Measurements from ENCODE around the gene FHAD1. TPM values are rescaled to one million over a fixed set of nuclear protein-coding genes. Genes with fewer than 3 reads are reported as not detected.
A peak's percentile ranks its signal among the peaks of the same experiment; 100 is the strongest.

The FHAD1 gene
- total RNA-seq, 1 experiment from 2014 or later: 1.0 TPM

DNA sequence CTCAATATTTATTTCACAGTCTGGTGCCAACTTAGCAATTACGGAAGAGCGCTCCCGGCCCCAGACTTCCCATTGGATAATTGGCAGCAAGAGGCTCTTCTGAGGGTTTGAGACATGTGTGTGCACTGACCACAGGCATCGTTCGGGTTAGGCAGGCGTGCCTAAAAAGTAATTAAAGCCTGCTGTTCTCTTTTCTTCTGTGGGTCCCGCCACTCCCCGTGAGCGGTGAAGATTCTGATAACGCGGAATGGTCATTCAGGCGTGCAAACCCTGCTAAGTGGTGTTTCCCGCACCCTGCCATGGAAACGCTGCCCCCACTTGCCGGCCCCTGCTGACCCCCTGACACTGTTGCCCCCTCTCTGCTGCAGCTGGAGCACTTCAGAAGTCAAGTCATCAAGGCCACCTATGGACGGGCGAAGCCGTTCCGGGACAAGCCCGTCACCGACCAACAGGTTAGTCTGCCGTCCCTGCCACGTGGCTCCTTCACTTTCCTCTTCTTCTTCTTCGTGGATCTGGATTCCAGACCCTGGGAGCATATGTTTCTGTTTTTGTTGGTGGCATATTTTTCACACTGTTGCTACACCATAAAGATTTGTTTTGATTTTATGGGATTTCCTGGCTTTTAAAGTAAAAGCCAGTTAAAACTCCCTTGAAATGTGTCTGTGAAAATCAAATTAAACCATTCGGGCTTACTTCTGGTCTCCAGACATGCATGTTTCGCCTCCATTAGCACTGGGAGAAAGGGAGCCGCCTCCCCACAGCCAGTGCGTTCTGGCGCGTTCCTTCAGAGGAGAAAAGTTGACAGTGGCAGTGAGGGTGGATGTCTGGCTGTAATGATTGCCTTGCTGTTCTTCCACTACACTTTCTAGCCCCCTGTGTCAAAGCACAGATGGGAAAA is 79.9 kb downstream of the FHAD1 start:
- DNase-seq (ENCODE audit: low read depth): peak; percentile 85

DNA sequence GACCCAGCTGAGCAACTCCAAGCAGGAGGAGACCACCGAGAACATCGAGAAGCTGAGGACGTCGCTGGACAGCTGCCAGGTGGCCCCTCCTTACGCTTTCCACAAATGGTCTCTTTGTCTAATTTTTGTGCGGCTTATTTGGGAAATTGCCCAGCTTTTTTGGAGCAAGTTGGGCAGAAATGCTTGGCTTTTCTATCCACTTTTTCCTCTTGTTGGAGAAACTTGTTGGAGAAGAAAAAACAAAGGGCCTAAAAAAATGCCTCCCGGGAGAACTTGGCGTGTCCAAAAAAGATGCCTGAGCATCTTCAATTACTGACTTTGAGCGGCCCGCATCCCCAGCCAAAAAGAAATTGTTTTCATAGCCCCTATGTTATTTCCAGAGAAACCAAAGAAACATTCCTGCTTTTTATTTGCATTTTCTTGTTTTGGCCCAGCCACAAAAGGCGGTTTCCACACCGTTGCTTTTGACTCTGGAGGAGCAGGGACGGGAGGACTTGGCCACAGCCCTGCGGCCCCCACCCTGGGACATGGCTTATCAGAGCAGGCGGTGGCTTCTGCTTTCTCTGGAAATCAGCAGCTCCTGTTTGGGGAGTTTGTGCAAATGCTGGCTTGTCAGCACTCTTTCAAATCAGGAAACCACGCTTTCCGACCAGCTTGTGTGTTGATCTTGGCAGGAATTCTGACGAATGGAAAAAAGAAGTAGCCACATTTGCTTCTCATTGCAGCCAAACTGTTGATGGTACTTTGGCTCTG is 81.5 kb downstream of the FHAD1 start:
- DNase-seq (ENCODE audit: low read depth): peak; percentile 66

DNA sequence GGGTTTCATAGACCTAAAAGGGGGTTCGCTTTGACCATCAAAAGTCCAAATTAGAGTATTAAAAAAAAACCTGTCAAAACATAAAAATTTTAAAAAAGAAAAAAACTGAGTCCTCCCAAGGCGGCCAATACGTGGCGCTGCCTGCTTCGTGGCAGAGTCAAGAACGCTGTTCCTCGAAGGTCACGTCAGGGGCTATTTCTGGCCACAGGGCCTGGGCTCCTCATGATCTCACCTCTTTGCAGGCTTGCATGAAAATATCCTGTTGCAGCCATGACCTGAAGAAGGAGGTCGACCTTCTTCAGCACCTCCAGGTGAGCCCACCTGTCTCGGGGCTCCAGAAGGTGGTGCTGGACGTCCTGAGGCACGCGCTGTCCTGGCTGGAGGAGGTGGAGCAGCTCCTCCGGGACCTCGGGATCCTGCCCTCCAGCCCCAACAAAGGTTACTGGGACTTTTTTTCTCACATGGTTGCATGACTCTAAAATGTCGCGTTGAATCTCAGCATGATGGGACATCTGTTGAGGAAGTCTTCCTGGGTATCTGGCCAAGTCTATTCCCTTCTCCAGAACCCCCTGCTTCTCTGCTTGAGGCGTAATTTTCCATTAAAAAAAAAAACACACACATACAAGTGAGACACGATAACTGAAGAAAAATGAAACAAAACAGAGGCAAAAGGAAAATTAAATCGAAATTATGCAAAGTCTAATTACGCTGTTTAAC is 82.2 kb downstream of the FHAD1 start:
- DNase-seq (ENCODE audit: low read depth): no peak

DNA sequence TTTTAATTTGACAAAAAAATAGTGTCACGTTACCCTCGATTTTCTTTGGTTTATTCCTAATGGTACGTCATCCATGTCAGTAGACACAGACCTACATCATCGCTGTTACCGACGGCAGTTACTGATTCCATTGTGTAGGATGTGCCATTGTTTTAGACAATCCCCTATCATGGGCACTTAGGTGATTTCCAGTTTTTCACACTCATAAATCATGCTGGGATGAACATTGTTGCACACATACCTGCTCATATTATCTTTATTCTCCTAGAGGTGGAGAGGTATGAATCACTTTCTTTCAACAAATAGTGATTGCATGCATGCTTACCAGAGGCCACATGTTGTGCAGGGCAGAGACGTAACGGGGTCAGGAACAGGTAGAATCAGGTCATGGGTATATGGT is 83.0 kb downstream of the FHAD1 start:
- DNase-seq (ENCODE audit: low read depth): no peak

DNA sequence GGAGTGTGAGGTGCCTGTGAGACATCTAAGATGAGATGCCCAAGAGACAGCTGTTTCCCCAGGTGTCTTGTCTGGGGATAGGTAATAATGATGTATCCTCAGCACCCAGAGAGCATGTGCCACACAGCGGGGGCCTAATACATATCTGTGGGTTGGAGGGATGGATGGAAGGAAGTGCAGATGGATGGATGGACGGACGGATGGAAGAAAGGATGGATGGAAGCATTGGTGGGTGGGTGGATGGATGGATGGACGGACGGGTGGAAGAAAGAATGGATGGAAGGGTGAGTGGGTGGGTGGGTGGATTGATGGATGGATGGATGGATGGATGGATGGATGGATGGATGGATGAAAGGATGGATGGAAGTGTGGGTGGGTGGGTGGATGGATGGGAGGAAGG is 84.2 kb downstream of the FHAD1 start:
- DNase-seq (ENCODE audit: low read depth): no peak

DNA sequence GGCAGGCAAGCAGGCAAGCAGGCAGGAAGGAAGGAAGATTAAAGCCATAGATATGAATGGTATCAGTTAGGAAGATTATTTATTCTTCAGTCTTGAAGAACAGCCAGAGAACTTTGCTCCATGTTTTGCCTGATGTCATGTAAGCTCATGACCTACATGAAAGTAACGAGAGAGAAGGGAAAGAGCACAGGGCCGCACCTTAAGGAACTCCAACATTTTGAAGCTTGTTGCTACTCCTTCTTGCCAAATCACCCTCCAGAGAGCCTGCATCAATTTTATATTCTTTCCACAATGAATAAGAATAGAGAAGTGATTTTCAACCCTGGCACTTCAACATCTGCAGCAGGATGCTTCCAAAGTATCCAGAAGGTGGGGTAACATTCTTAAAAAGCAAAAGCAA is 84.7 kb downstream of the FHAD1 start:
- no peak for DNase-seq (ENCODE audit: low read depth)

DNA sequence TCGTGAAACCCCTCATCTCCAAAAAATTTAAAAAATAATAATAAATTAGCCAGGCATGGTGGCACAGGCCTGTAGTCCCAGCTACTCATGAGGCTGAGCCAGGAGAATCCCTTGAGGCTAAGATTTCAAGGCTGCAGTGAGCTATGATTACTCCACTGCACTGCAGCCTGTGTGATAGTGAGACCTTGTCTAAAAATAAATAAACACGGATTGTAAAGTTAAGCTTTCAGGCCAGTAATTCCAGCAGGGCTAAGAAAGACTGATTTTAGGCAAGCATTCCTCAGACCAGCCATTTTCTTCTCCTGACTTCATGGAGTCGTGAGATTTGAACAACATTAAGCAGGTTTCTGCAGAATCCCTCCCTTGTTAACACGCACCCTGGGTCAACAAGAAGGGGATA is 85.5 kb downstream of the FHAD1 start:
- no peak for DNase-seq (ENCODE audit: low read depth)

DNA sequence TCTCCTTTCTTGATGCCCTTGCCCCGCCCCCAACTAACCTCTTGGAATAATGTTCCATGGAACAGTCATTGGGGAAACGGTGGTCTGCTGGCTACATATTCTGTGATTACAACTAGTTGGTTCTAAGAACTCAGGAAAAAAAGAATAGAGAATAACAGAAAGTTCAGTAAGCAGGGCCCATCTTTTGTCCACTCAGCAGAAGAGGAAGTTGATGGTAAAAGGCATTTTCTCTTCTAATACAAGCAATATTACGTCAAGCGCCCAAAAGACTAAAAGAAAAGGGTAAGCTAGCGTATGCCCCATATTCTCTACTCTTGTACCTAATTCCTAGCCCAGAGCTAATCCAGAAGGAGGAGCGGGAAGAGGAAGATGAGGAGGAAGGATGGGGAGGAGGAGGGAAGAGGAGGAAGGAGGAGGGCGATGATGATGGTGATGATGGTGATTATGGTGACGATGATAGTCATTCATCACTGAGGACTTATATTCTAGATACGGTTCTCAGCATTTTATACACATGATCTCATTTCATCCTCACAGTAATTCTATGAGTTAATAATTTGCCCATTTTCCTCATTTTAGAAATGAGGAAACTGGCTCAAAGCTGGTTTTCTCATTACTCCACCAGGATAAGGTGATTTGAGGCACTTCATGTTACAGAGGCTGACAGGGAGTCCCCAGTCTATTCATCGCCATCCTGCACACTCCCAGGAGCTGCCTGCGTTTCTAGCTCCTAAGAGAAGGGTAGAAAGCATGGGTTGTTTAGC is 86.1 kb downstream of the FHAD1 start:
- DNase-seq (ENCODE audit: low read depth): no peak

DNA sequence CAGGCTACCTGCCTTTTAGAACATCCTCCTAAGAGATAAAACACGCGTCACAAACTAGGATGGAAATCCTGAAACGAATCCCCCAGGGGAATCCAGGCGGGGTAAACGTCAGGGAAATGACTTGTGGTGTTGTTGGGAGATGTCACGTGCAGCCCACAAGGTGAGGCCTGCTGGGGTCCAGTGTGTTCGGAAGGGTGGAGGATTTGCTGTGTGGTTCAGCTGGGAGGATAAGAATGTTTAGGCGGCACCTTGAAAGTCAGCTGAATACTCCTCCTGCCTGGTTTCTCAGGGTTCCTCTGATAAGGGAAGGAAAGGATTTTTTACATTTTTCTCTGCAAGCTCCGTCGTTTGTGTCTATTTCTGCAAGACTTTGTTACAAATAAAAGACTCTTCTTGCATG is 88.0 kb downstream of the FHAD1 start:
- no peak for DNase-seq (ENCODE audit: low read depth)

DNA sequence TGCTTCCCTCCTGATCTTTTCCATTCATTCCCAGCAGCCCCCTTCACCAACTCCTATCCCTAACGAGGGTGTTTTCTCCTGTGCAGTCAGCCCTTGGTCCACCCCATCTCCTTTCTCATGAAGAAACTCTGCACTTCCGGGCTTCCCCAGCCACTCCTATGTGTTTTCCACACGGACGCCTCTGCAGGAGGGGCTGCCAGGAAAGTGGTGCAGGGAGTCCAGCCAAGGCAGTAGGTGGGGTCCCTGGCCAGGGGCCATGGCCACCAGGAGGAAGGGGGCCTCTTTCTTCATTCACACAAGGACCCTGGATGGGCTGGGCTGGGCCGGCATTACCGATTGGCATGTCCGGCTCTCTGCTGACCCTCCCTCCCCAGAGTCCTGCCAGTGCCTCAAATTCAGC is 89.8 kb downstream of the FHAD1 start:
- DNase-seq (ENCODE audit: low read depth): no peak

DNA sequence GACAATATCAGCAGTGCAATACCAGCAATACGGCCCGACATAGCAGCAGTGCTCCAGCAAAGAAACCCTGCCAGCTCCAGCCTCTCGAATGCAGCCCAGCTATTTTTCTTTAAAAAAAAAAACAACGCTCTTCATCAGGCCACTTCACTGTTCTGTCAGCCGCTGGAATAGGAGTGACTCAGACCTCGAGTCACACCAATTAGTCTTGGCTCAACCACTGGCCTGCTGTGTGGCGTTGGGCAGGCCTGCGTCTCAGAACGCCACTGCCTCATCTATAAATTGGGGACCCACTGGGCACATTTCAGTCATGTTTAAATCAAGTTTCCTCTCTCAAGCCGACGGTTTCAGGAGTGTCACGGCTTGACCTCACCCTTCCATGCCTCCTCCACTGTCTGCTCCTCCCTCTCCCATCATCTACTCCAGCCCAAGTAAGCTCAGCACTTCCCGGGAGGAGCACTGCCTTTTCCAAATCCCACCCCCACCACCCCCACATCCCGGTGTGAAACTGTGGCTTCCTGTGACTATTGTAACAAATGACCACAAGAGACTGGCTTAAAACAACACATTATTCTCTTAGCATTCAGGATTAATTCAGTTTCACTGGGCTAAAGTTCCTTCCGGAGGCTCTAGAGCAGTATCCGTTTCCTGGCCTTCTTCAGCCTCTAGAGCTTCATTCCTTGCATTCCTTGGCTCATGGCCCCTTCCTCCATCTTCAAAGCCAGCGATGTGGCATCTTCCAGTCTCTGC is 90.8 kb downstream of the FHAD1 start:
- peak; percentile 95 for DNase-seq (ENCODE audit: low read depth)

DNA sequence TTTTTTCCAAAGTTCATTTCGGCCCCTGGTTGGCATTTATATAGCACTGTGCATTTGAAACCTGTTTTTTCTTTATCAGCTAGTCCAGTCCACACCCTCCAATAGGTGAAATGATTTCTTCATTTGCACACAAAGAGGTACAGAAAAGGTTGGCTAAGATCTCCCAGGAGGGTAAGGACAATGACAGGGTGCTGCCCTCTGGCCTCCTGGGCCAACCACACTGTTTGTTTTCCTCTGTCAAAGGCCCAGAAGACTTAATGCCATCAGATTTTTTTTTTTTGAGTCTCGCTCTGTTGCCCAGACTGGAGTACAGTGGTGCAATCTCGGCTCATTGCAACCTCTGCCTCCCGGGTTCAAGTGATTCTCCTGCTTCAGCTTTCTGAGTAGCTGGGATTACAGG is 92.5 kb downstream of the FHAD1 start:
- DNase-seq (ENCODE audit: low read depth): no peak

DNA sequence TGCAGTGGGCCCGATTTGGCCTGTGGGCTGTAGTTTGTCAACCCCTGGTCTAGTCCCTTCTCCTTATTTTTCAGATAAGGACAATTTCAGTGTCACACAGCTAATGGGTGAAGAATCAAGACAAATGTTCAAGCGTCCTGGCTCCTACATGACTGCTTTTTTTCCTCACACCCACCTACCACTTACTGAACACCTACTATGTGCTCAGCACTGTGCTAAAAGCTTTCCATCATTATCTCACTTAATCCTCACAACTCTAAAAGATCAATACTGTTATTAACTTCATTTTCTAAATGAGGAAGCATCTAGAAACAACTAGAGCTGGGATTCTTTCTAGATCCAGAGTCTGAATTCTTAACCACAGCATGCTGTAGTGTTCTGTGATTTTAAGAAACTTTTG is 94.2 kb downstream of the FHAD1 start:
- no peak for DNase-seq (ENCODE audit: low read depth)

DNA sequence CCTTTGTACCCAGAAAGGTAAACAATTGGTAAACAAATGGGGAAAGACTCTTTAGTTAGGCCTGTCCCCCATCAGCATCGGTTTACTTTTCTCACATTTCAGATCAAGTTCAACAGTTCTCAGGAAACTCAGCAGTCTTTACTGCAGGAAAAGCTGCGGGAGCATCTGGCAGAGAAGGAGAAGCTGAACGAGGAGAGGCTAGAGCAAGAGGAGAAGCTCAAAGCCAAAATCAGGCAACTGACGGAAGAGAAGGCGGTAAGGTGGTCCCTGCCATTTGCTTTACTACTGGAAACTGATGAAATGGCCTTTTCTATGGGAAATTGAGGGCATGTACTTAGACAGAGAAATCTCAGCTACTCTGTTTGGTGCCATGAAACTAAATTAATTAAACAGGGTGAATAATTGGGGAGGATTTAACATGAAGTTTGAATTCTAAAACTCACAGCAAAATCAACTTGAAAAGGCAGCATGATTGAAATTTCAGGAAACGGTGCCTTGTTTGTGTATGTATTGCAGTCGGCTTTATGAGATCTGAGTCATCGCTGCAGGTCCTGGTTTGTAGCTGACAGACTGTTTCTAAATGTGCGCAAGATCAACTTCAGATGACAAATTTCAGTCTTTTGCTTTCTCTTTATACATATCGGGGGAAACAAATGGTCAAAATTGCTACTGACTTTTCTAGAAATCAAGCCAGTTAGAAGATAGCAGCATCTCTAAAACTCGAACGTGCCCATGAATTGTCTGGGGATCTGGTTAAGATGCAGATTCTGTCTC is 94.8 kb downstream of the FHAD1 start:
- DNase-seq (ENCODE audit: low read depth): peak; percentile 74

DNA sequence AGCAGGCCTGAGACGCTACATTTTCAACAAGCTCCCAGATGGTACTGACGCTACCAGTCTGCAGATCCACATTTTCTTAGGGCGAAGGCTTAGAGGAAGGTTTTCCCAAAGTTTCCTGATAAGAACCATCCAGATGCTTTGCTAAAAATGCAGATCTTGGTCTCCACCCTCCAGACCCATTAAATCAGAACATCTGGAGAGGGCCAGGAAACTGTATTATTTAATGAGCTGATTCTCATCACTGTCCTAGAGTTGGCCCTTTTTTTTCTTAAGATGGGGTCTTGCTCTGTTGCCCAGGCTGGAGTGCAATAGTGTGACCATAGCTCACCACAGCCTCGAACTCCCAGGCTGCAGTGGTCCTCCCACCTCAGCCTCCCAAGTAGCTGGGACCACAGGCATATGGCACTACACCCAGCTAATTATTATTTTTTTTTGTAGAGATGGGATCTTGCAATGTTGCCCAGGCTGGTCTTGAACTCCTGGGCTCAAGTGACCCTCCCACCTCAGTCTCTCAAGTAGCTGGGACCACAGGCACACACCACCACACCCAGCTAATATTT is 95.5 kb downstream of the FHAD1 start:
- no peak for DNase-seq (ENCODE audit: low read depth)

DNA sequence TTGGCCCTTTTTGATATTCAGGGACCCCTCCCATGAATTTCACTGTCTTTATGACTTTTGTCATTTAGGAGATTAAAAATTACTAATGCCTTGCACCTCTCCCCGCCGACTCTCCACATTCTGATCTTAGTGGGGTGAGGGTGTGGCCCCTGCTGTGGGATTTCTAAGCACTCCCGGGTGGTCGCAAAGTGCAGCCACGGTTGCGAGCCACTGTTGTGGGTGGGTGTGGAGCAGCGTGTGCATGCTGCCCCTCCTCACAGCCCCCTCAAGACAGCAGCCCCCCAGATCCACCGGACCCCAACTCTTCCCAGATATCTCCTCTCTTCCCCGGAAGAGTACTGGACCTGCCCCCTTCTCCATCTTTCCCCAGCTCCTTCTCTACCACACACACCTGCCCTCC is 96.1 kb downstream of the FHAD1 start:
- DNase-seq (ENCODE audit: low read depth): no peak

DNA sequence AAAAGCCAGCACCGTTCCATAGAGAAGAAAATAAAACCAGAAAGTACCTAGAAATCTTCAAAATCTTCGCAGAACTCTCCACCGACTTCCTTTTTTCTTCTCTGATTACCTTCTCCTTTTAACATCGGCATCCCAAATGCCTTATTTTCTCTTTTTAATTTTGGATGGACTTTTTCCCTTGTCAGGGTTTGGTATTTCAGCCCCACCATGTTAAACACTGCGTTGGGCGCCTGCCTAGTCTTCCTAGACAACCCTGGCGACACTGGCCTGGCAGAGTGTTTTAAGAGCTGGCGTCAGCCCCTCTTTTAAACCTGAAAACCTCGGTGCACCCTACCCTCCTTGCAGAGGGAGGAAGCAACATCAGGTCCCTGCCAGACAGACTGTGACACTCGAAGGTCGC is 96.7 kb downstream of the FHAD1 start:
- DNase-seq (ENCODE audit: low read depth): no peak

DNA sequence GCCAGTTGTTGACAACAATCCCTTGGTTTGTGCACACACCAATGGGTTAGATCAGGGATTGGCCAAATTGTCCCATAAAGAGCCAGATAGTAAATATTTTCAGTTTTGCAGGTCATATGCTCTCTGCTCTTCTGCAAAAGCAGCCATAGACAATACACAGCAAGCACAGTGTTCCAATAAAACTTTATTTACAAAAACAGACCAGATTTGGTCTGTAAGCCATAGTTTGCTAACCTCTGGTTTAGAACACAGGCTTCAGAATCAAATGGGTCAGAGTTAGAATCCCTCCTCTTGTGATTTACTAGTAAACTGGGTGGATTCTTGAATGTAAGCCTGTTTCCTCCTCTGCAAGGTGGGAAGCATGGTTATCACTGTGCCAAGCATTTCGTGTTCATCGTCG is 97.4 kb downstream of the FHAD1 start:
- DNase-seq (ENCODE audit: low read depth): no peak

DNA sequence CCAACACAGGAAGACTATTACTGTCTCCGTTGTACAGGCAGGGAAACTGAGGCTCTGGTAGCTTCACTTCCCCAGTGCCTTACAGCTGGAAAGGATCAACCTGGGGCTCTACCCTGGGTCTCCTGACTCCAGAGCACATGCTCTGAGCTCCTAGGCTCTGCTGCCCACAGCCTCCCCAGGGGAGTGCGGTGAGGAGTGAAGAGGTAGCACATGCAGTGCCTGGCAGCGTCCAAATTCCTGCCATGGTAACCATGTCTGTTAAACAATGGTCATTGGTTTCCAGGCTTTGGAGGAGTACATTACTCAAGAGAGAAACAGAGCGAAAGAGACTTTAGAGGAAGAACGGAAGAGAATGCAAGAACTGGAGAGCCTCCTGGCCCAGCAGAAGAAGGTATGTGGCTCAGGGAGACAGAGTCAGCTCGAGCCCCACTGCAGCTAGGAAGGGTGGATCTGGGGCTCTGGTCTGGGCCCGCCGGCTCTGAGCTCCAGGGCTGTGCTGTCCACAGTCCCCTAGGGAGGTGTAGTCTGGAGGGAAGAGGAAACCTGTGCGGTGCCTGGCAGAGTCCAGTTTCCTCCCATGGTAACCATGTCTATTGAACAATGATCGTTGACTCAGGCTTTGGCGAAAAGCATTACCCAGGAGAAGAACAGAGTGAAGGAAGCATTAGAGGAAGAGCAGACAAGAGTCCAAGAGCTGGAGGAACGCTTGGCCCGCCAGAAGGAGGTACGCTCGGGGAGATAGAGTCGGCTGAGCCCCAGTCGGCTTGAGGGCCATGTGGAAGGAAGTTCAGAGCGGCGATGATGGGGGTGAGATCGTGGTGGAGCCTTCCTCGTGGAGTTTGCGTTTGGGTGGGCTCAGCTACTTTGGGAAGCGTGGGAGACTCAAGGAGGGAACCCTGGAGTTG is 98.0 kb downstream of the FHAD1 start:
- DNase-seq (ENCODE audit: low read depth): no peak

Data from Daoy (cell line).